ENCODE results near the gene ARSG.
"Not testable (repeated sequence)": the region's sequence is repeated elsewhere in the genome, so short reads cannot be mapped to it uniquely, and the experiment has no call there.

Gene ARSG

DNA sequence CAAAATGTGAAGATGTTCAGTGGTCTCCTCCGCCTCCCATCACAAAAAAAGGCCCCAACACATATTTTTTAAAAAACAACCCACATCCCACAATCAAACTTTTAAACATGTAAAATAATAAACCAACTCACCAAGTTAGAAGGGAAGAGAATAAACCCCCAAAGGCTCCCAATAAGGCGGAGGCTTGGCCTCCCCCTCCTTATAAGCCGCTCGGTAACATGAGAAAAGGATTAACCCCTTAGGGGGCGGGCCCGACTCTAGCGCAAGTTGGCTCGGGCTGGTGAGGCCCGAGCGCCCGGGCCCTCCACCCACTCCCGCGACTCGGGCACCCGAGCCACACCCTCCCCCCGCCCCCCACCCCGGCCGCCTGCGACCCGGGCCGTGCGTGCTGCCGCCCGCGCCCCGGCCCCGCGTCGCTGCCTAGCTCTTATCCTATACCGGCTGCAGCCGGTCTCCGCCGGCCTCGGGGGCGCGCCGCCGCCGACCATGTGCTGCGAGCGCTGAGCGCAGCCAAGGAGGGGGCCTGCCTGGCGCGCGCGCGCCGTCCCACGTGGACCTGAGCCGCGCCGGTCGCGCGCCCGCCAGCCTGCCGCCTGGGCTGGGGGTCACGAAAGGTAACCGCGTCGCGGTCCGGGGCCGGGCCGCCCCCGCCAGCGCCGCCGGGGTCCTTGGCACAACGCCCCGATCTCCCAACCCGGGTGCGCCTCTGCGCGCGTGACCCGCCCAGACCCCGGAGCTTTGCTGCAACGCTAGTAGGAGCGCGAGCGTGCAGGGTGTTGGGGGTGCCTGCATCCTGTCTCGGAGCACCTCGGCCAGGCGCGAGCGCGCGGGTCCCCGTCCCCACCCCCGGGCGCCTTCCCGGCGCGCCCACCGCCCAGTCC is at the start of gene ARSG, which contains the start of gene SLC16A6:
ARSG (plus strand) TSS at position 541 of the 881 bp plus-strand sequence. CDS start 15,999 bp downstream, outside the sequence.
SLC16A6 (minus strand) TSS at position 173 of the 881 bp plus-strand sequence. CDS start 12,807 bp downstream, outside the sequence.
- peak; percentile 77 for DNase-seq

DNA sequence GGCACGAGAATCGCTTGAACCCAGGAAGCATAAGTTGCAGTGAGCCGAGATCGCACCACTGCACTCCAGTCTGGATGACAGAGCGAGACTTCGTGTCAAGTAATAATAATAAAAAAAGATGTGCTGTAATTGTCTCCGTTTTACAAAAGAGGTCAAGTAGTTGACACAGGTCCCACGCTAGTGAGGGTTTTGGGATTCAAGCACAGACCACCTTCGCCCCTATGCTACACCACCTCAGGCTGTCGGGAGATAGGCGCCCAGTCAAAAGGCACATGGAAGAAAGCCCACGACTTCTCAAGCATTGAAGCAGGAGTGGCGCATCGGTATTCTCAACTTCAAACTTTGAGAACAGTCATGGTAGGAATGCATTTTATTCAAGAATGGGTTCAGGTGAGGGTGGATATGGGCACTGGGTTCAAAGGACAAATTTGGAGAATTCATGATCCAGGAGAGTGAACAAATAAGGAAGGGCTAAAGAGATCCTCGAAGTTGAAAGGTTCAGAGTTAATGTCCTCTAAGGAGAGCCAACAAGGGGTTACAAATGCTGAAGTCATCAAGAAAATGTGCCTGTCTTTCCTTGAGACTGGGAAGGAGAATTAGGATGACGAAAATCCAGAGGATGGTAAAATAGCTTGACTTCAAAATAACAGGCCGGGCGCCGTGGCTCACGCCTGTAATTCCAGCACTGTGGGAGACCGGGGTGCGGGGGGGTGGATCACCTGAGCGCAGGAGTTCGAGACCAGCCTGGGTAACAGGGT is 44.8 kb upstream of the ARSG start:
- no peak for DNase-seq

DNA sequence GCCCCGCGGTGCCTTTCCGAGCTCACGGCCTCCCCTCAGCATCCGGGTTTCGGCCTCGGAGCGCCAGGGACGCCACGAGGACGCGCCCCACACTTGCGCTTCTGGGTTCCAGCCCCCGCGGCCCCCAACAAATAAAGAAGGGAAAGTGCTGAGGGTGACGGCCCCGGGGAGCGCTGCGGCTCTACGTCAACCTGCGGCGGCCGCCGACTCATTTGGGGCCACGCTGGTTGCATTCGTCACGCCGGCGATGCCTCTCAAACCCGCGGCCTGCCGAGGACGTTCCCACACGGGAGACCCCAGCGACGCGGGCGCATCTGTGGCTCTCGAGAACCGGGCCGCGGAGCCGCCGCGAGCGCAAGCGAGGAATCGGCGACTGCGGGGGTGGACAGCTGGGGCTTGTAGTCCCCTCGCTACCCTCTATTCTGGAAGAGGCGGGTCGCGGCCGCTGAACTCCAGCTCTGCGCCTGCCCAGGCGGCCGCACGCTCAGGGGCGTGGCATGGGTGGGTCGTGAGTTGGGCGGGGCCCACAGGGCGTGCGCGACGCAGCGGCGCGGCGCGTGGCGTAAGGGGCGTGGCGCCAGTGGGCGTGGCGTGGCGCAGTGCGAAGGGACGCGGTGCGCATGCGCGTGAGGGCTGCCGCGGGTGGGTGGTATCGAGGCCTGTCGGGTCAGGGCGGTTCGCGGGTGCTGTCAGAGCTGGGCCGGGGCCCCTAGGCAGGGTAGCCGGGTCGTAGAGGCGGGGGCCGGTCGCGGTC is 43.7 kb upstream of the ARSG start, which contains the start of gene AMZ2:
AMZ2 (plus strand) TSS at position 599 of the 754 bp plus-strand sequence. CDS start 2,145 bp downstream, outside the sequence.
- DNase-seq: peak; percentile 56

DNA sequence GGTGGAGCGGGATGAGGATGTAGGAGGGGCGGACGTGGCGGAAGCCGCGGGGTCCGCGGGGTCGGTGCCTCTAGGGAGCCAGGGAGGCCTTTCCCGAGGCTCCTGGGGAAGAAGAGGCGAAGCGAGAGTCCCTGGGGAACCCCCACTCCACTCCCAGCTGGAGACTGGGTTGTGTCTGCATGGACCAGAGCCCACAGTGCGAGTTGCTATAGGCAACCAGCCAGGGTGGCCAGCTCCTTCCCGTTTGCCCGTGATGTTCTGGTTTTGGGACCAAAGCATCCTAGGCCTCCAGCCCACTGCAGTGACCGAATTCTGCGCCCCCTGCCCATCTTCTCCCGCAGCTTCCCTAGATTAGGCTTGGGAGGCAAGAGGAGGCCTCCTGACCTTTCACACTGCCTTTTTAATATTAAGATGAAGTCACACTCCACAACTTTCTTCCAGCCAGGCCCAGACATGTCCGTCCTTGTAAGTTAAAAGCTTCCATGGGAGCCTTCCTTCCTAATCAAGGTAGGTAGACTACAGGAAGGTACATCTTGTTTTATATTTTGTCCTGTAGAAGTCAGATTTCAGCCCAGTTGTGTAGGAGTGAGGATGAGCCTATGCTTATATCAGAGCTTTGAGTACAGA is 43.0 kb upstream of the ARSG start:
- no peak for DNase-seq

DNA sequence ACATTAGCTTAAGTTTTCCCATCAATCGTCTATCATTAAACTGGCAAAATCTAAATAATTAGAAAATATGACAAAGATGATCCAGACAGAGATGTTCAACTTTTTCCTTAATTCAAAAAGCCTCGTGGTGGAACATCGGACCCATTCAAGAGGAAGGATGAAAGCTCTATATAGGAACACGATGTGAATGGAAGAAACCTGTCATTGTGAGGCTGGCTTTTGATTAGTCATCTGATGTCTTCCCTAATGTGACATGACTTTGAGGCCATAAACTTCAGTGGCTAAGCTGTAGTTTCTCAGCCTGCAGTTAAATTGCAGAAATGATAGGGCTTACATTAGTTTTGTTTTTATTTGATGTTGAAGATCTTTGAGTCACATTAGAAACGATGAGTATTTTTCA is 42.4 kb upstream of the ARSG start:
- DNase-seq: no peak

DNA sequence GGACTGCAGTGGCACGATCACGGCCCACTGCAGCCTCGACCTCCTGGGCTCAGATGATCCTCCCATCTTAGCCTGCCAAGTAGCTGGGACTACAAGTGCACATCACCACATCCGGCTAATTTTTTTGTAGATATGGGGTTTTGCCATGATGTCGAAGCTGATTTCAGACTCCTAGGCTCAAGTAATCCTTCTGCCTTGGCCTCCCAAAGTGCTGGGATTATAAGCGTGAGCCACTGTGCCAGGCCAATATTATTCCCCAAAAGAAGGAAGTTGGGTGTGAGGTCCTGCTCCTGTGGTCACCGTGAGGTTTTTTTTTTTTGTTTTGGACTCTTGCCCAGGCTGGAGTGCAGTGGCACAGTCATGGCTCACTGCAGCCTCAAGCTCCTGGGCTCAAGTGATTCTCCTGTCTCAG is 41.9 kb upstream of the ARSG start:
- DNase-seq: no peak

DNA sequence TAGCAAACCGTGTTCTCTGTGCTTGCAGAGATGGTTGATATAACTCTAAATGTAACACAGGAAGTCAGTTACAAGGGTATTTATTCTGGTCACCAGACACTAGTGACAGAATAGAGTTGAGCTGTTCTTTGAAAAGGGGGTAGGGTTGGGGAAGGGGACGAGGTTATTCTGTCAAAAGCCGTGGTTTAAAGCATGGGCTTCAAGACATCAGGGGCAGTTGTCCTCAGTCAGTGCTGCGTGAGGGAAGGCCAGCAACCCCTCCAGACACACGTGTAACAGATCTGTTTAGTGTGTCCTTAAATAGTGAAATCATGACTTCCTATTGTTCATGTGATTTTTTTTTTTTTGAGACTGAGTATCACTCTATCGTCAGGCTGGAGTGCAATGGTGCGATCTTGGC is 37.9 kb upstream of the ARSG start:
- DNase-seq: not testable (repeated sequence)

DNA sequence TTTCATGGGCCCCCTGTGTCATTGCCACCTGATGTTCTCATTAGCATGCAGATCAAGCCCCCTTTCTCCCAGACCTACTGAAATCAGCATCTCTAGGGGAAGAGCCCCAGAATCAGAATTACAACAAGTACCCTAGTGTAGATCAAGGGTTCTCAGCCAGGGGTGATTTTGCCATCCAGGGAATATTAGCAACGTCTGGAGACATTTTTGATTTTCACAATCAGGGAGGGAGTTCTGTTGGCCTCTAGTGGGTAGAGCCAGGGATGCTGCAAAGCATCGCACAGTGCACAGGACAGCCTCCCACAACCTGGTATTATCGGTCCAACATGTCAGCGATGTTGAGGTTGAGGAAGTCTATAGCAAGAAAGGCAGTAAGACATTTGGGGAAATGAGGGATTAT is 36.1 kb upstream of the ARSG start:
- DNase-seq: no peak

DNA sequence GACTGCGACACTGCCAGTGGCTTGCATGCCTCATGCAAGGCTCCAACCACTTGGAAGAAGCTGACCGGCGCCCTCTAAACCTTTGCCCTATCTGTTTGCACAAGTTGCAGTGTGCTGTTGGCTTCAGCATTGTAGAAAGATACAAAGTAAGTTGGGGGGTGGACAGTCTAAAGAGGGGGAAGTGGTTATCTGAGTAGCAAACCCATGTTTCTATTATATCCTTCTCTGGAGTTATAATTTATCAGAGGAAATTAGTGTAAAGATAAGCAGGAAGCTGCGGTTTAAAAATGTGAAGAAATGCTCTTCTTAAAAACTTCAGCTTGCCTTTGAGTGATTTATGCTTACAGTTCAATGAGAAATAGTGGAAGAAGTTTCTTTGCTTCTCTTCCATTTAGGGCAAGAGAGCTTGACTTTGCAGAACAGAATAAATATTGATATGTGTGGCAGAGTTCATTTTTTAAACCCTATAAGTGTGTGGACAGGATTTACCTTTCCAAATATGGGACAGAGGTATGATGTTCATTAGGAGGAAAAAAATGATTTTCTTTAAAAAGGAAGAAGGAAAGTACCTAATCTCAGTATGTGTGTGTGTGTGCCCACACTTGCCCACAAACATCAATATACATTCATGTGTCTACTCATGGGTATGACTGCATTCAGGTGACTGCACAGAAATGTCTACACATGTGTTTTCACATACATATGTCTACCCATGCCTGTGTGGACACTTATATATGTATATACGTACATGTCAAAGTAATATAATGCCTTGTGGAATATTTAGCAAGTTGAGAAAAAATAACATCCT is 35.4 kb upstream of the ARSG start:
- no peak for DNase-seq

DNA sequence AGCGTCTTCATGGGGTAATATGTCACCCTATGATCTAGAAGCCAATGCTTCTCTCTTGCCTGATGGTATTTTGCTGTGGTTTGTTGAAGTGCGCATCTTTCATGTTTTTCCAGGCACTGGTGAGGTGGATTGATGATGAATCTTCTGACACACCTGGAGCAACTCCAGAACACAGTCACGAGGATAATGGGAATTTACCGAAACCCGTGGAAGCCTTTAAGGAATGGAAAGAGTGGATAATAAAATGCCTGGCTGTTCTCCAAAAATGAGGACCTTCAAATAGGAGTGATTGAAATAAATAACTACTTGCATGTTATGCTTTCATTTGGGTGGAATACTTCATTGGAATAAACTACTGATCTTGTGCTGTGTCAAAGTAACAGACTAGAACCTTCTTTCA is 34.6 kb upstream of the ARSG start:
- not testable (repeated sequence) for DNase-seq

DNA sequence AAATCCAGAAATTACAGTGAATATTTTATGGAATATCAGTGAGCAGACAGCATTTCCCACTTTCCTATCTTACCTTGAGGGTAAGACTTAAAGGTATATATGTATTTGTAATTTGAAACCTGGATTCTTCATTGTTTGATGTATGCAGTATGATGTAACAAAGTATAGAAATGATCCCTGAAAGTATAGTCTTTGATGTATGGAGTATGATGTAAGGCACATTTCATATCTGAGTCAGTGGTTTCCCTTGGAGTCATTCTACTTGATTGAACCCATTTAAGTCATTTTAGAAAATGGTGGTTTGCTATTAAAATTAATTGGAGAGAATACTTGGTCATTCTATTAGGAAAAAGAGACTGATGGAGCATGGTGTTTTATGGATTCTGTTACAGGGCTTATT is 33.4 kb upstream of the ARSG start:
- DNase-seq: no peak

DNA sequence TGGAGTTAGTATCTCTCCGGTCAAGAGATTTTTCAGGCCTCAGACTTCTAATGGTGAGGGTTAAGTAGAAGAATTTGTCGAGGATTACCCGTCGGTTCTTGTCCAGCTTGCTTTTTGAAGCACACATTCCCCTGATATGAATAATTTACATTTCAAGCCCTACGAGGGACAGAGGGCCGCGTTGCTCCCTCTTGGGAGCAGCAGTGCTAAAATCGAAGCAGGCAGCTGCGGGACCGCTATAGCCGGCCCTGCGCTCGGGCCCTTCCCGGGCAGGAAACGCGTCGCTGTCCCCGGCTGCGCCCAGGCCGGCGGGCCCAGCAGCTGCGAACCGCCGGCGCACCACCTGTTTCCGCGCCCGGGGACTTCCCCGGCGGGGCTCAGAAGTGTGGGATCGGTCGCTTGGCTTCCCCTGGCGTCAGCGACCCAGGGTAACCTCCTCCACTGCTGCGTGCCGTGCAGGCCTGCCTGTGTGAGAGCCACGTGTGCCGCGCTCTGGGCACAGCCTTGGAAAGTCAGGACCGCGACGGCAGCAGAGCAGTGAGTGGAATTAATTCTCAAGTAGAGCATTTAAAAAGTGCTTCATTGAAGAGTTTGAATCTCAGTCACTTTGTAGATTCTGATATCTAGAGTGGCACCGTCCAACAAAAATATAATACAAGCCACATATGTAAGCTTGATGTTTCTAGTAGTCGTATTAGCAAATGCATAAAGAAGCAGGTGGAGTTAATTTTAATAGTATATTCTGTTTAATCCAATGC is 32.2 kb upstream of the ARSG start:
- peak; percentile 9 for DNase-seq

DNA sequence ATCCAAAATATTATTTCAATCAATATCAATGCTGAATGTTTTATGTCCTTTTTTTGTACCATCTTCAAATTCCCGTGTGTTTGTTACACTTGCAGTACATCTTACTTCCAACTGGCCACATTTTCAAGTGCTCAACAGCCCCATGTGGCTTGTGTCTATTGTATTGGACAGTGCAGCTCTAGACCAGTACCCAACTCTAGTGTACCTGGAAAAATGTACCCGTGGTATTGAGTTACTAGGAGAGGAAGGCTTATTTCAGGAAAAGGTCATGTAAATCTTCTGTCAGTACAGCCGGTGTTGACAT is 31.7 kb upstream of the ARSG start:
- not testable (repeated sequence) for DNase-seq

DNA sequence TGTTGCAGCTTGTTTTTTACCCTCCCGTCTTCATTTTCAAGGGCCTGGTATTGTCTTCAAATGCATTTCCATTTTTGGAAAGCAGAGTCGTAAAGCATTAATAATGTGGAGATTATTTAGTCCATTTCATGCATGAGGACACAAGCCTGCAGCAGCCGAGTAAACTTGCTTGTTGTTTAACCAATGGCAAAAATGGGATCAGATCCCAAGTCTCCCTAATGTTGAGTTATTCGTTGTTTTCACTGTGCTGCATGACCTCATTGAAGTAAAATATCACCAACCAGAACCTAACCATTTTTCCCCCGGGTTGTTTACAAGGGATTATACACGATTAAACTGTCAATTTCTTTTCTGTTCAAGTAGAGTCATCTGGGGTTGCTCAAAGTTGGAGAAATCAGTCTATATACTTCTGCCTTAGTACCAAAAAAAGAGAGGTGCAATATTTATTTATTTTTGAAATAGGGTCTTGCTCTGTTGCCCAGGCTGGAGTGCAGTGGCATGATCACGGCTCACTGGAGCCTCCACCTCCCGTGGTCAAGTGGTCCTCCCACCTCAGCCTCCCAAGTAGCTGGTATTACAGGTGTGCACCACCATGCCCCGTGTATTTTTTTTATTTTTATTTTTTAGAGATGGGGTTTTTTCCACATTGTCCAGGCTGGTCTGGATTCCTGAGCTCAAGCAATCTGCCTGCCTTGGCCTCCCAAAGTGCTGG is 31.1 kb upstream of the ARSG start:
- DNase-seq: no peak

DNA sequence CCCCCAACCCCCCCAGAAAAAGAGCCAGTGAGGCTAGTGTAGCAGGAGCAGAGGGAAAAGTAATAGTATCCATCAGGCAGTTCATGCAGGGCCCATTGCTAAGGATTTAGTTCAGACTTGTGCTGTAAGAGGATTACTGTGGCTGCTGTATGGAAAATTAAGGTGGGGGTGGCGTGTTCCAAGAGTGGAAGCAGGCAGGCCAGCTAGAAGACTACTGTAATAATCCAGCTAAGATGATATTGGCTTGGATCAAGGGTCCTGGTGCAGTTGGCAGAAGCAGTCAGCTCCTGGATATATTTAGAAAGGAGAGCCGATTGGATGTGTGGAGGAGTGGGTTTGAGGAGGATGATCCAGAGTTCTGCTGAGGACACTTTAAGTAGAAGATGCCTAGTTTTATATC is 28.8 kb upstream of the ARSG start:
- DNase-seq: not testable (repeated sequence)

DNA sequence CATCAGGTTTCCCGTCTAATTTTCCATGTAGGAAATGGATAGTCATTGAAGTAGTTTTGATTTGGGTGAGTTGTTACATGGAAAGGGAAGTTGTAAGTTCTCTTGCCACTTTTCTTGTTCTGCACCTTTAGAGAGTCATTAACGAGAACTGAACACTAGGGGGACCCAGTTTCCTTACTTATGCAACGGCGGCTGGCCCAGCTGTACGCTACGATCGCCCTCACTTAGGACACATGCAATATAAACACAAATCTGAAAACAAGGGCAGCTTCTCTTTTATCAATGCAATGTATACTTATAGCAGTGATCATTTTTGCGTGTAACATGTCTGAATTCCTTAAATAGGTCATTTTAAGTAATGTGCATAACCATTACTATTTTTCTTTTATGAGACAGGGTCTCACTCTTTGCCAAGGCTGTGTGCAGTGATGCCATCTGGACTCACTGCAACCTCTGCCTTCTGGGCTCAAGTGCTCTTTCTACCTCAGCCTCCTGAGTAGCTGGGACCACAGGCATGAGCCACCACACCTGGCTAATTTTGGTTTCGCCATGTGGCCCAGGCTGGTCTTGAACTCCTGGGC is 28.1 kb upstream of the ARSG start:
- not testable (repeated sequence) for DNase-seq

DNA sequence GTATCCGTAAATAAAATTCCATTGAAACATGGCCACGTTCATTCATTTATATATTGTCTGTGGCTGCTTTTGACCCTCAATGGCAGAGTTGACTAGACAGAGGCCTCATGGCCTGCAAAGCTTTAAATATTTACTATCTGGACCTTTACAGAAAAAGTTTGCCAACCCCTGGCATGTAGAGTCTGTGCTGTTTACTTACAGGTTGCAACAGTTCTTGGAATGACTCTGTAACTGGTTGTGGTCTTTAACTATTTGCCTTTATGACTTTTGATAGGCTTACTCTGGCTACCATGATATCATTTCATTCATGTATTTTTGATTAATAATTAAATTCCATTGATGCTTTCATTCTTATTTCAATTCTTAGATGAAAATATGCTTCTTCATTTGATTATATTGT is 25.5 kb upstream of the ARSG start:
- DNase-seq: not testable (repeated sequence)

DNA sequence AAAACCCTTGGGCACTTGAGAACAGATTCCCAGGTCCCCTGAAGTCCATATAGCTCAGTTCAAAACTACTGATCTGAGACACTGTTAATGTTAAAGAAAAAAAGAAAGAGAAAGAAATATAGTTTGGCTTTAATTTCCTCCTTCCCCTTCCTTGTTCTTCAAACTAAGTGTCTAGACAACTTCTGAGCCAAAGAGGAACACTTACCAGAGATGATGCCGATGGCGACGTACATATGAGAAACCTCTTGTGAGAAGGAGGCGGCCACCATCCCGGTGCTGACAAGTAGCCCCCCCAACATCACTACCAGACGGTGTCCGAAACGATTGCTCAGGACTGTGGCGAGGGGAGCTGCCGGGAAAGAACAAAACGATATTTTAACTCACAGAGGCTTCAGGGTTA is 17.6 kb upstream of the ARSG start:
- DNase-seq: no peak

DNA sequence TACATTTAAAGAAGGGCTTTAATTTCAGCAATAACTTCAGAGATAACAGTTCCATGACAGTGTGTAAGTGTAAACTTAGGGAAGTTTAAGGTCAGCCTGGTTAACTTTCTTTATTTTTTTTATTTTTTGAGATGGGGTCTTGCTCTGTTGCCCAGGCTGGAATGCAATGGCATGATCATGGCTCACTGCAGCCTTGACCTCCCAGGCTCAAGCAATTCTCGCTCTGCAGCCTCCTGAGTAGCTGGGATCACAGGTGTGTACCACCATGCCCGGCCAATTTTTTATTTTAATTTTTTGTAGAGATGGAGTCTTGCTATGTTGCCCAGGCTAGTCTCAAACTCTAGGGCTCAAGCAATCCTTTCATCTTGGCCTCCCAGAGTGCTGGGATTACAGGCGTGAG is 15.0 kb upstream of the ARSG start:
- not testable (repeated sequence) for DNase-seq

DNA sequence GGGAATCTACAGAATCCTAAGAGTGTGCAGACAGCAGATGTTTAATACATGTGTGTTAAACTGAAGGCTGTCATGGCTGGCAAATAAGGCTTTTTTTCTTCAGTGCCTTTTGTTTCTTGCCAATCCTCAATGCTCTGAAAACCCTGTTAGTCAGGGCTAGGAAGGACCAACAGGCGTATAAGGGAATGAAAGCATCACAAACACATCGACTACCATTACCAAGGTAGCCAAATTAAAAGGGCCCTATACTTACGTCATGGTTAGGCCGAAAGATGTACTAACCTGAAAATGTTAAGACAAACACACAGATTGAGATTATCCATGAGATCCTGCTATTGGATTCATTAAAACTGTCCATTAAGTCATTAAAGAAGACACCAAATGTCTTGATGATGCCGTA is 13.5 kb upstream of the ARSG start:
- DNase-seq: no peak
